GM12891 (cell line): ENCODE results near the gene CMIP.

Experiments used
- POLR2A ChIP-seq: IDR thresholded peaks from 2 replicates; pipeline ENCODE4 v1.6.1; 2011; ENCODE audit warnings: low read depth, low read length, control low read depth
- TAF1 ChIP-seq: IDR thresholded peaks from 2 replicates; pipeline ENCODE4 v1.6.1; 2011; ENCODE audit warnings: low read depth, low read length, control low read depth

- TF ChIP-seq POLR2A (no peak), TAF1 (no peak)
Measured at GRCh38 chr16:81457326-81458133, 12.9 kb downstream of the CMIP start.
